IMR-90 (cell line): ENCODE data around the gene WASHC4. TPM values are rescaled to one million over a fixed set of nuclear protein-coding genes. Genes with fewer than 3 reads are reported as not detected.
A peak's percentile ranks its signal among the peaks of the same experiment; 100 is the strongest.

Source experiments
- ATAC-seq: fragments of 200-7000 bp; cut with Tn5 transposase; 2 replicates; pipeline ENCODE4 v1.9.1; 2020; ENCODE audit warnings: low read depth, mild to moderate bottlenecking, moderate library complexity
- BruUV-seq: library from RNA; stranded (reverse); fragments of 400-500 nt; replicated peaks from 2 replicates; lab custom pipeline; 2021; lab: Mats Ljungman, UMichigan
- CTCF ChIA-PET: fragments of 300-600 bp; formaldehyde crosslinking; extraction: SDS; loops from one replicate; lab custom pipeline; 2021; ENCODE audit warnings: antibody characterized with exemption; lab: Yijun Ruan, JAX
- POLR2A ChIA-PET: fragments of 300-600 bp; sonication (Branson Sonifier 250); formaldehyde crosslinking; loops from one replicate; lab custom pipeline; 2022; ENCODE audit warnings: antibody characterized with exemption; ENCODE audit not compliant: unreplicated experiment; lab: Charles Lee
- DNase-seq: peaks from one replicate; pipeline ENCODE4 v3.0.0; 2013
- H2AFZ ChIP-seq: replicated peaks from 2 replicates; pipeline ENCODE3; 2013; ENCODE audit warnings: low read length, mild to moderate bottlenecking; ENCODE audit not compliant: poor library complexity
- H2AK5ac ChIP-seq: 2 replicates; pipeline ENCODE4 v1.6.1; 2013; ENCODE audit warnings: low read depth, low read length, inconsistent platforms
- H2AK9ac ChIP-seq: replicated peaks from 2 replicates; pipeline ENCODE3; 2013; ENCODE audit warnings: mild to moderate bottlenecking, low read depth, low read length, moderate library complexity; ENCODE audit not compliant: poor library complexity
- H2BK120ac ChIP-seq: 2 replicates; pipeline ENCODE4 v1.6.1; 2013; ENCODE audit warnings: low read depth, low read length, inconsistent platforms
- H2BK15ac ChIP-seq: 3 replicates; pipeline ENCODE4 v1.6.1; 2013; ENCODE audit warnings: low read depth, low read length, inconsistent platforms
- H2BK20ac ChIP-seq: 2 replicates; pipeline ENCODE4 v1.6.1; 2013; ENCODE audit warnings: low read depth, mild to moderate bottlenecking, inconsistent platforms, low read length, moderate library complexity
- H2BK5ac ChIP-seq: 2 replicates; pipeline ENCODE4 v1.6.1; 2013; ENCODE audit warnings: mild to moderate bottlenecking, low read depth, low read length, inconsistent platforms; ENCODE audit not compliant: poor library complexity, severe bottlenecking
- H3K14ac ChIP-seq: replicated peaks from 2 replicates; pipeline ENCODE4 v1.6.1; 2013; ENCODE audit warnings: low read depth, low read length, inconsistent platforms
- H3K18ac ChIP-seq: 2 replicates; pipeline ENCODE4 v1.6.1; 2013; ENCODE audit warnings: low read depth, low read length, control low read depth
- H3K23ac ChIP-seq: 2 replicates; pipeline ENCODE4 v1.6.1; 2013; ENCODE audit warnings: low read depth, low read length, inconsistent platforms
- H3K27ac ChIP-seq: 2 replicates; pipeline ENCODE4 v1.5.1; 2013; ENCODE audit warnings: mild to moderate bottlenecking, control low read depth, low read length; ENCODE audit not compliant: insufficient read depth
- H3K27me3 ChIP-seq: 2 replicates; pipeline ENCODE4 v1.6.1; 2013; ENCODE audit warnings: low read length; ENCODE audit not compliant: control insufficient read depth, insufficient read depth
- H3K36me3 ChIP-seq: 2 replicates; pipeline ENCODE4 v1.6.1; 2013; ENCODE audit warnings: low read length, mixed read lengths; ENCODE audit not compliant: control insufficient read depth, insufficient read depth
- H3K4ac ChIP-seq: 2 replicates; pipeline ENCODE4 v1.6.1; 2013; ENCODE audit warnings: low read depth, low read length, inconsistent platforms
- H3K4me1 ChIP-seq: 2 replicates; pipeline ENCODE4 v1.6.1; 2013; ENCODE audit warnings: low read length, mixed read lengths; ENCODE audit not compliant: control insufficient read depth, insufficient read depth
- H3K4me2 ChIP-seq: 2 replicates; pipeline ENCODE4 v1.6.1; 2013; ENCODE audit warnings: low read depth, mild to moderate bottlenecking, control low read depth, low read length, moderate library complexity
- H3K4me3 ChIP-seq: 2 replicates; pipeline ENCODE4 v1.5.1; 2013; ENCODE audit warnings: low read depth, mild to moderate bottlenecking, control low read depth, low read length, moderate library complexity; ENCODE audit not compliant: insufficient read depth
- H3K56ac ChIP-seq: 2 replicates; pipeline ENCODE4 v1.6.1; 2013; ENCODE audit warnings: low read length, inconsistent platforms; ENCODE audit not compliant: insufficient read depth; ENCODE audit errors: extremely low read depth
- H3K79me1 ChIP-seq, 2 experiments: 2 replicates each; pipeline ENCODE4 v1.6.1; 2013; ENCODE audit warnings: low read length in 2 of 2, inconsistent platforms in 1 of 2, low read depth in 1 of 2
- H3K9ac ChIP-seq: 2 replicates; pipeline ENCODE4 v1.6.1; 2013; ENCODE audit warnings: low read depth, low read length, control low read depth
- H3K9me1 ChIP-seq: 2 replicates; pipeline ENCODE4 v1.6.1; 2013; ENCODE audit warnings: low read length, inconsistent platforms; ENCODE audit not compliant: insufficient read depth
- H3K9me3 ChIP-seq: 2 replicates; pipeline ENCODE4 v1.6.1; 2013; ENCODE audit warnings: low read length; ENCODE audit not compliant: control insufficient read depth, insufficient read depth
- H4K20me1 ChIP-seq: 2 replicates; pipeline ENCODE4 v1.6.1; 2013; ENCODE audit warnings: low read length, inconsistent platforms; ENCODE audit not compliant: insufficient read depth
- H4K5ac ChIP-seq: 2 replicates; pipeline ENCODE4 v1.6.1; 2013; ENCODE audit warnings: mild to moderate bottlenecking, low read depth, low read length, control low read depth
- H4K8ac ChIP-seq, 2 experiments: 2 replicates each; pipeline ENCODE4 v1.6.1; 2013; ENCODE audit warnings: low read depth in 2 of 2, low read length in 2 of 2, control low read depth in 1 of 2, inconsistent platforms in 1 of 2
- H4K91ac ChIP-seq: 2 replicates; pipeline ENCODE4 v1.6.1; 2013; ENCODE audit warnings: low read depth, low read length, inconsistent platforms; ENCODE audit not compliant: insufficient read depth
- BHLHE40 ChIP-seq: fragments of 150-350 bp; IDR thresholded peaks from 2 replicates; pipeline ENCODE4 v1.6.1; 2016; ENCODE audit warnings: mild to moderate bottlenecking, low read depth, low read length
- CEBPB ChIP-seq: IDR thresholded peaks from 2 replicates; pipeline ENCODE4 v1.6.1; 2012; ENCODE audit warnings: low read depth, low read length, improper control_type of control experiment
- CHD1 ChIP-seq: IDR thresholded peaks from 2 replicates; pipeline ENCODE4 v1.6.1; 2012; ENCODE audit warnings: low read depth, low read length, improper control_type of control experiment
- CTCF ChIP-seq: conservative IDR thresholded peaks from 2 replicates; pipeline ENCODE4 v1.5.1; 2012; ENCODE audit warnings: mild to moderate bottlenecking, low read depth, low read length, improper control_type of control experiment
- ELK1 ChIP-seq: fragments of 150-350 bp; IDR thresholded peaks from 2 replicates; pipeline ENCODE4 v1.6.1; 2016; ENCODE audit warnings: low read depth, mild to moderate bottlenecking, low read length, moderate library complexity, borderline replicate concordance
- MAFK ChIP-seq: IDR thresholded peaks from 2 replicates; pipeline ENCODE4 v1.6.1; 2012; ENCODE audit warnings: low read depth, low read length, improper control_type of control experiment
- MAZ ChIP-seq: IDR thresholded peaks from 2 replicates; pipeline ENCODE4 v1.6.1; 2012; ENCODE audit warnings: low read depth, mild to moderate bottlenecking, low read length, improper control_type of control experiment, moderate library complexity, borderline replicate concordance
- MXI1 ChIP-seq: IDR thresholded peaks from 2 replicates; pipeline ENCODE4 v1.6.1; 2012; ENCODE audit warnings: low read depth, mild to moderate bottlenecking, low read length, moderate library complexity, borderline replicate concordance
- NFE2L2 ChIP-seq: fragments of 150-350 bp; IDR thresholded peaks from 2 replicates; pipeline ENCODE4 v1.6.1; 2016; ENCODE audit warnings: low read depth, mild to moderate bottlenecking, low read length
- POLR2A ChIP-seq: IDR thresholded peaks from 2 replicates; pipeline ENCODE4 v1.6.1; 2012; ENCODE audit warnings: mild to moderate bottlenecking, low read depth, low read length
- RAD21 ChIP-seq: IDR thresholded peaks from 2 replicates; pipeline ENCODE4 v1.6.1; 2012; ENCODE audit warnings: low read length, improper control_type of control experiment
- RCOR1 ChIP-seq: IDR thresholded peaks from 2 replicates; pipeline ENCODE4 v1.6.1; 2012; ENCODE audit warnings: mild to moderate bottlenecking, low read length, improper control_type of control experiment; ENCODE audit not compliant: insufficient replicate concordance
- RFX5 ChIP-seq: IDR thresholded peaks from 2 replicates; pipeline ENCODE4 v1.8.0; 2012; ENCODE audit warnings: low read depth, mild to moderate bottlenecking, low read length, moderate library complexity
- SMC3 ChIP-seq: fragments of 150-350 bp; IDR thresholded peaks from 2 replicates; pipeline ENCODE4 v1.6.1; 2016; ENCODE audit warnings: low read depth, mild to moderate bottlenecking, antibody characterized with exemption, low read length, moderate library complexity
- USF2 ChIP-seq: fragments of 150-350 bp; IDR thresholded peaks from 2 replicates; pipeline ENCODE4 v1.6.1; 2017; ENCODE audit warnings: mild to moderate bottlenecking, antibody characterized with exemption, low read length, low read depth
- WGBS, 2 experiments: methylation state at CpG; one replicate each; pipeline versions ENCODE4 v1.1.5 to v1.1.7; 2013; ENCODE audit warnings: missing lambda C conversion rate in 2 of 2; ENCODE audit not compliant: insufficient read length in 1 of 2; ENCODE audit errors: extremely low coverage in 2 of 2; 5-methylcytosine and 5-hydroxymethylcytosine counted together
- dilution Hi-C: fragments of 300-500 bp; cut with HindIII; formaldehyde crosslinking; loops from one replicate; pipeline ENCODE4 v1.14.3; 2018; ENCODE audit warnings: low sequenced_read_pairs; ENCODE audit not compliant: unreplicated experiment
- in situ Hi-C: fragments of 300-500 bp; cut with MboI; formaldehyde crosslinking; loops from 3 replicates; pipeline ENCODE4 v1.14.3; 2019; ENCODE audit warnings: low sequenced_read_pairs, inconsistent platforms, mixed read lengths
- intact Hi-C: fragments of 100-400 bp; cut with micrococcal nuclease; formaldehyde crosslinking; loops from 2 replicates; pipeline ENCODE4 v1.10.0; 2022
- polyA plus RNA-seq, 3 experiments: library from polyadenylated mRNA; depleted of rRNA; stranded (reverse); fragments of >200 nt; gene quantifications; 2 replicates each; pipeline ENCODE4 v1.2.3, GENCODE V29; 2012; ENCODE audit warnings: low replicate concordance in 1 of 3
- total RNA-seq: library from RNA; depleted of rRNA; stranded (reverse); fragments of >200 nt; gene quantifications from 2 replicates; pipeline ENCODE4 v1.2.3, GENCODE V29; 2012

The WASHC4 gene
- total and polyA plus RNA-seq, 2 of the 4 experiments (the other 2 are of a cell fraction): 16.4 to 47.0 TPM

- Histone ChIP-seq H3K36me3 (no peaks in the 10 kb centered on the region), H3K4me3 (no peak overlapping the region), H3K18ac (no peak overlapping the region), H3K27me3 (no peaks in the 10 kb centered on the region), H2AK5ac (no peak overlapping the region), H3K27ac (no peak overlapping the region), H2BK20ac (0 out of 2 replicates have a peak overlapping the region, but pooled peaks have one; percentile 7), H3K79me1 (no peaks in the 10 kb centered on the region), H2AFZ (peak overlapping the region; percentile 14), H3K4me2 (no peak overlapping the region), H4K20me1 (no peaks in the 10 kb centered on the region), H3K9me1 (no peaks in the 10 kb centered on the region), H2AK9ac (no peak overlapping the region), H4K5ac (no peak overlapping the region), H3K4ac (no peak overlapping the region), H4K8ac (no peak overlapping the region), H3K4me1 (peaks cover 2% of the 10 kb centered on the region; the same call in 1 of the 2 replicates), H3K9ac (no peak overlapping the region), H4K91ac (no peak overlapping the region), H3K23ac (peak overlapping the region; percentile 24; the same call in 1 of the 2 replicates), H3K14ac (no peak overlapping the region), H2BK120ac (no peak overlapping the region), H3K56ac (no peak overlapping the region), H2BK15ac (no peak overlapping the region), H2BK5ac (no peak overlapping the region), H3K9me3 (0 out of 2 replicates have a peak, but pooled peaks cover 4% of the 10 kb centered on the region)
- no TSS peak for BruUV-seq
- CTCF ChIA-PET: no interaction called here
- dilution Hi-C loops (no loop called here), in situ Hi-C loops (no loop called here), intact Hi-C loops (loop anchor here (5.0 kb wide), 1 partner anchor 412 kb away; no protein-coding TSS in a partner anchor)
- POLR2A ChIA-PET: interaction anchor here (0.6 kb wide), 1 partner anchor 15 kb away, joined by 4 read pairs; no protein-coding TSS in a partner anchor
- no peak for TF ChIP-seq MAZ
- TF ChIP-seq NFE2L2: no peak
- no peak for TF ChIP-seq MAFK
- no peak for TF ChIP-seq USF2
- no peak for TF ChIP-seq POLR2A
- no peak for TF ChIP-seq CHD1
- TF ChIP-seq MXI1: no peak
- no peak for TF ChIP-seq ELK1
- TF ChIP-seq RFX5: no peak
- TF ChIP-seq RCOR1: no peak
- TF ChIP-seq BHLHE40: no peak
- no peak for TF ChIP-seq CTCF
- no peak for TF ChIP-seq RAD21
- TF ChIP-seq CEBPB: no peak
- no peak for TF ChIP-seq SMC3
- DNase-seq: no peak
- no peak for ATAC-seq
- no CpG with 5 or more reads among the region's 1 CpG for WGBS, 2 experiments
These were observed 8.2 kb upstream of the WASHC4 start for GRCh38 chr12:105099356-105099755.
